Measurements from ENCODE around the gene CABLES1.

- TF ChIP-seq CTCF (IDR thresholded peaks at IDR 0.05): no peak
- no peak for TF ChIP-seq POLR2AphosphoS5 (IDR thresholded peaks at IDR 0.05)
- no peak for TF ChIP-seq POLR2A (IDR thresholded peaks at IDR 0.05)
Observed at GRCh38 chr18:23138471-23138870, 3.2 kb downstream of the CABLES1 start.

All from transverse colon (tissue), 4 donors.